GM23338 (cell line): ENCODE data around the gene PACS1.

Source experiments
- CREB1 ChIP-seq: fragments of 250-450 bp; sonication (Bioruptor Pico); IDR thresholded peaks from 2 replicates; pipeline ENCODE4 v1.5.0; 2020; ENCODE audit warnings: low read depth, mild to moderate bottlenecking, moderate library complexity
- CTCF ChIP-seq, 2 experiments: fragments of 200-600 bp in 1 of 2; sonication (generic) in 1 of 2; conservative IDR thresholded peaks; 2 replicates each; pipeline versions ENCODE4 v1.5.1 to v1.6.1; 2016 to 2017; ENCODE audit warnings: antibody characterized with exemption in 2 of 2, low read depth in 2 of 2, mild to moderate bottlenecking in 2 of 2, moderate library complexity in 1 of 2
- EZH2 ChIP-seq: fragments of 200-600 bp; sonication (generic); IDR thresholded peaks from one replicate; pipeline ENCODE4 v1.8.0; 2017; ENCODE audit warnings: antibody characterized with exemption, mild to moderate bottlenecking, low read depth; ENCODE audit not compliant: unreplicated experiment
- EZH2phosphoT487 ChIP-seq: fragments of 200-600 bp; sonication (generic); IDR thresholded peaks from one replicate; pipeline ENCODE4 v1.8.1; 2018; ENCODE audit warnings: antibody characterized with exemption; ENCODE audit not compliant: unreplicated experiment
- JUNB ChIP-seq: IDR thresholded peaks from one replicate; pipeline ENCODE4 v1.6.1; 2016; ENCODE audit warnings: antibody characterized with exemption; ENCODE audit not compliant: unreplicated experiment
- NANOG ChIP-seq: IDR thresholded peaks from 2 replicates; pipeline ENCODE4 v1.6.1; 2016; ENCODE audit warnings: antibody characterized with exemption, borderline replicate concordance
- POLR2AphosphoS5 ChIP-seq: IDR thresholded peaks from 2 replicates; pipeline ENCODE4 v1.6.1; 2016; ENCODE audit warnings: antibody characterized with exemption, low read depth
- STAT1 ChIP-seq: IDR thresholded peaks from one replicate; pipeline ENCODE4 v1.6.1; 2016; ENCODE audit warnings: antibody characterized with exemption; ENCODE audit not compliant: unreplicated experiment
- ZNF114 ChIP-seq: fragments of 250-450 bp; sonication (Bioruptor Pico); IDR thresholded peaks from 2 replicates; pipeline ENCODE4 v1.5.0; 2020; ENCODE audit warnings: mild to moderate bottlenecking, moderate library complexity
- ZNF331 ChIP-seq: fragments of 250-450 bp; sonication (Bioruptor Pico); IDR thresholded peaks from 2 replicates; pipeline ENCODE4 v1.5.0; 2020; ENCODE audit warnings: low read depth, mild to moderate bottlenecking, moderate library complexity
- TF ChIP-seq, protein P1 (sequence below): IDR thresholded peaks from one replicate; pipeline ENCODE4 v1.6.1; 2018; ENCODE audit warnings: antibody characterized with exemption; ENCODE audit not compliant: unreplicated experiment
- TF ChIP-seq, protein P2 (sequence below): IDR thresholded peaks from 2 replicates; pipeline ENCODE4 v1.6.1; 2016; ENCODE audit warnings: antibody characterized with exemption
- TF ChIP-seq, protein P3 (sequence below): fragments of 250-450 bp; sonication (Bioruptor Pico); IDR thresholded peaks from 2 replicates; pipeline ENCODE4 v1.5.0; 2020; ENCODE audit warnings: mild to moderate bottlenecking, moderate library complexity

- TF ChIP-seq CTCF (conservative IDR thresholded peaks at IDR 0.05; ENCODE audit: low read depth in 2 of 2) (no peak), POLR2AphosphoS5 (no peak), EZH2phosphoT487 (no peak), EZH2 (no peak), ZNF331 (no peak), CREB1 (CRISPR knock-in tag) (no peak), JUNB (no peak), NANOG (no peak), ZNF114 (CRISPR knock-in tag) (no peak), STAT1 (no peak)
- TF ChIP-seq, protein P1, sequence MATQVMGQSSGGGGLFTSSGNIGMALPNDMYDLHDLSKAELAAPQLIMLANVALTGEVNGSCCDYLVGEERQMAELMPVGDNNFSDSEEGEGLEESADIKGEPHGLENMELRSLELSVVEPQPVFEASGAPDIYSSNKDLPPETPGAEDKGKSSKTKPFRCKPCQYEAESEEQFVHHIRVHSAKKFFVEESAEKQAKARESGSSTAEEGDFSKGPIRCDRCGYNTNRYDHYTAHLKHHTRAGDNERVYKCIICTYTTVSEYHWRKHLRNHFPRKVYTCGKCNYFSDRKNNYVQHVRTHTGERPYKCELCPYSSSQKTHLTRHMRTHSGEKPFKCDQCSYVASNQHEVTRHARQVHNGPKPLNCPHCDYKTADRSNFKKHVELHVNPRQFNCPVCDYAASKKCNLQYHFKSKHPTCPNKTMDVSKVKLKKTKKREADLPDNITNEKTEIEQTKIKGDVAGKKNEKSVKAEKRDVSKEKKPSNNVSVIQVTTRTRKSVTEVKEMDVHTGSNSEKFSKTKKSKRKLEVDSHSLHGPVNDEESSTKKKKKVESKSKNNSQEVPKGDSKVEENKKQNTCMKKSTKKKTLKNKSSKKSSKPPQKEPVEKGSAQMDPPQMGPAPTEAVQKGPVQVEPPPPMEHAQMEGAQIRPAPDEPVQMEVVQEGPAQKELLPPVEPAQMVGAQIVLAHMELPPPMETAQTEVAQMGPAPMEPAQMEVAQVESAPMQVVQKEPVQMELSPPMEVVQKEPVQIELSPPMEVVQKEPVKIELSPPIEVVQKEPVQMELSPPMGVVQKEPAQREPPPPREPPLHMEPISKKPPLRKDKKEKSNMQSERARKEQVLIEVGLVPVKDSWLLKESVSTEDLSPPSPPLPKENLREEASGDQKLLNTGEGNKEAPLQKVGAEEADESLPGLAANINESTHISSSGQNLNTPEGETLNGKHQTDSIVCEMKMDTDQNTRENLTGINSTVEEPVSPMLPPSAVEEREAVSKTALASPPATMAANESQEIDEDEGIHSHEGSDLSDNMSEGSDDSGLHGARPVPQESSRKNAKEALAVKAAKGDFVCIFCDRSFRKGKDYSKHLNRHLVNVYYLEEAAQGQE = no peak
- TF ChIP-seq, protein P2, sequence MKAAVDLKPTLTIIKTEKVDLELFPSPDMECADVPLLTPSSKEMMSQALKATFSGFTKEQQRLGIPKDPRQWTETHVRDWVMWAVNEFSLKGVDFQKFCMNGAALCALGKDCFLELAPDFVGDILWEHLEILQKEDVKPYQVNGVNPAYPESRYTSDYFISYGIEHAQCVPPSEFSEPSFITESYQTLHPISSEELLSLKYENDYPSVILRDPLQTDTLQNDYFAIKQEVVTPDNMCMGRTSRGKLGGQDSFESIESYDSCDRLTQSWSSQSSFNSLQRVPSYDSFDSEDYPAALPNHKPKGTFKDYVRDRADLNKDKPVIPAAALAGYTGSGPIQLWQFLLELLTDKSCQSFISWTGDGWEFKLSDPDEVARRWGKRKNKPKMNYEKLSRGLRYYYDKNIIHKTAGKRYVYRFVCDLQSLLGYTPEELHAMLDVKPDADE = no peak
- TF ChIP-seq, protein P3, sequence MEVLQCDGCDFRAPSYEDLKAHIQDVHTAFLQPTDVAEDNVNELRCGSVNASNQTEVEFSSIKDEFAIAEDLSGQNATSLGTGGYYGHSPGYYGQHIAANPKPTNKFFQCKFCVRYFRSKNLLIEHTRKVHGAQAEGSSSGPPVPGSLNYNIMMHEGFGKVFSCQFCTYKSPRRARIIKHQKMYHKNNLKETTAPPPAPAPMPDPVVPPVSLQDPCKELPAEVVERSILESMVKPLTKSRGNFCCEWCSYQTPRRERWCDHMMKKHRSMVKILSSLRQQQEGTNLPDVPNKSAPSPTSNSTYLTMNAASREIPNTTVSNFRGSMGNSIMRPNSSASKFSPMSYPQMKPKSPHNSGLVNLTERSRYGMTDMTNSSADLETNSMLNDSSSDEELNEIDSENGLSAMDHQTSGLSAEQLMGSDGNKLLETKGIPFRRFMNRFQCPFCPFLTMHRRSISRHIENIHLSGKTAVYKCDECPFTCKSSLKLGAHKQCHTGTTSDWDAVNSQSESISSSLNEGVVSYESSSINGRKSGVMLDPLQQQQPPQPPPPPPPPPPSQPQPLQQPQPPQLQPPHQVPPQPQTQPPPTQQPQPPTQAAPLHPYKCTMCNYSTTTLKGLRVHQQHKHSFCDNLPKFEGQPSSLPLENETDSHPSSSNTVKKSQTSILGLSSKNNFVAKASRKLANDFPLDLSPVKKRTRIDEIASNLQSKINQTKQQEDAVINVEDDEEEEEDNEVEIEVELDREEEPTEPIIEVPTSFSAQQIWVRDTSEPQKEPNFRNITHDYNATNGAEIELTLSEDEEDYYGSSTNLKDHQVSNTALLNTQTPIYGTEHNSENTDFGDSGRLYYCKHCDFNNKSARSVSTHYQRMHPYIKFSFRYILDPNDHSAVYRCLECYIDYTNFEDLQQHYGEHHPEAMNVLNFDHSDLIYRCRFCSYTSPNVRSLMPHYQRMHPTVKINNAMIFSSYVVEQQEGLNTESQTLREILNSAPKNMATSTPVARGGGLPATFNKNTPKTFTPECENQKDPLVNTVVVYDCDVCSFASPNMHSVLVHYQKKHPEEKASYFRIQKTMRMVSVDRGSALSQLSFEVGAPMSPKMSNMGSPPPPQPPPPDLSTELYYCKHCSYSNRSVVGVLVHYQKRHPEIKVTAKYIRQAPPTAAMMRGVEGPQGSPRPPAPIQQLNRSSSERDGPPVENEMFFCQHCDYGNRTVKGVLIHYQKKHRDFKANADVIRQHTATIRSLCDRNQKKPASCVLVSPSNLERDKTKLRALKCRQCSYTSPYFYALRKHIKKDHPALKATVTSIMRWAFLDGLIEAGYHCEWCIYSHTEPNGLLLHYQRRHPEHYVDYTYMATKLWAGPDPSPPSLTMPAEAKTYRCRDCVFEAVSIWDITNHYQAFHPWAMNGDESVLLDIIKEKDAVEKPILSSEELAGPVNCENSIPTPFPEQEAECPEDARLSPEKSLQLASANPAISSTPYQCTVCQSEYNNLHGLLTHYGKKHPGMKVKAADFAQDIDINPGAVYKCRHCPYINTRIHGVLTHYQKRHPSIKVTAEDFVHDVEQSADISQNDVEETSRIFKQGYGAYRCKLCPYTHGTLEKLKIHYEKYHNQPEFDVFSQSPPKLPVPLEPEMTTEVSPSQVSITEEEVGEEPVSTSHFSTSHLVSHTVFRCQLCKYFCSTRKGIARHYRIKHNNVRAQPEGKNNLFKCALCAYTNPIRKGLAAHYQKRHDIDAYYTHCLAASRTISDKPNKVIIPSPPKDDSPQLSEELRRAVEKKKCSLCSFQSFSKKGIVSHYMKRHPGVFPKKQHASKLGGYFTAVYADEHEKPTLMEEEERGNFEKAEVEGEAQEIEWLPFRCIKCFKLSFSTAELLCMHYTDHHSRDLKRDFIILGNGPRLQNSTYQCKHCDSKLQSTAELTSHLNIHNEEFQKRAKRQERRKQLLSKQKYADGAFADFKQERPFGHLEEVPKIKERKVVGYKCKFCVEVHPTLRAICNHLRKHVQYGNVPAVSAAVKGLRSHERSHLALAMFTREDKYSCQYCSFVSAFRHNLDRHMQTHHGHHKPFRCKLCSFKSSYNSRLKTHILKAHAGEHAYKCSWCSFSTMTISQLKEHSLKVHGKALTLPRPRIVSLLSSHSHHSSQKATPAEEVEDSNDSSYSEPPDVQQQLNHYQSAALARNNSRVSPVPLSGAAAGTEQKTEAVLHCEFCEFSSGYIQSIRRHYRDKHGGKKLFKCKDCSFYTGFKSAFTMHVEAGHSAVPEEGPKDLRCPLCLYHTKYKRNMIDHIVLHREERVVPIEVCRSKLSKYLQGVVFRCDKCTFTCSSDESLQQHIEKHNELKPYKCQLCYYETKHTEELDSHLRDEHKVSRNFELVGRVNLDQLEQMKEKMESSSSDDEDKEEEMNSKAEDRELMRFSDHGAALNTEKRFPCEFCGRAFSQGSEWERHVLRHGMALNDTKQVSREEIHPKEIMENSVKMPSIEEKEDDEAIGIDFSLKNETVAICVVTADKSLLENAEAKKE (CRISPR knock-in tag) = no peak
These were observed 165.1 kb downstream of the PACS1 start for GRCh38 chr11:66235141-66235540.
